ENCODE data around the gene TMEM135.

DNA sequence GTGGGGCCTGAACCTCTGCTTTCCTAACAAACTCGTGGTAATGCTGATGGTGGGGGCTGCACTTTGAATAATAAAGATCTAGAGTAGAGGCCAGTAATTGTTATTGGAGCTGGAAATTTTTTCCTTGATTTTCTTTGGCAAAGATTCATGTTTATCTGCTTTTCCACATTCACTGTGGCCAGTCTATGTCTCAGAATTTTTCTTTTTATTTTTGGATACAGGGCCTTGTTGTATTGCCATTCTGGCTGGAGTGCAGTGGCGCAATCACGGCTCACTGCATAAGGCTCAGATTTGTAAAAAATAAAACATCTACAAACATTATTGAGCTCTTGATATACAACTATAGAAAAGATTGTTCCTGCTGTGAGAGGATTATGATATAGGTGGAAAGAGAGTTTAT lies 1.6 kb downstream of the TMEM135 start:
- TF ChIP-seq CTCF (IDR thresholded peaks at IDR 0.05) (no peak), TCF7L2 (IDR thresholded peaks at IDR 0.05; ENCODE audit: low read depth, low read length) (no peak), POLR2AphosphoS5 (IDR thresholded peaks at IDR 0.05; ENCODE audit: low read depth, low read length) (no peak), SIN3A (IDR thresholded peaks at IDR 0.05; ENCODE audit: borderline replicate concordance, insufficient read depth, low read depth, low read length) (no peak)
- TF ChIP-seq, protein P1, sequence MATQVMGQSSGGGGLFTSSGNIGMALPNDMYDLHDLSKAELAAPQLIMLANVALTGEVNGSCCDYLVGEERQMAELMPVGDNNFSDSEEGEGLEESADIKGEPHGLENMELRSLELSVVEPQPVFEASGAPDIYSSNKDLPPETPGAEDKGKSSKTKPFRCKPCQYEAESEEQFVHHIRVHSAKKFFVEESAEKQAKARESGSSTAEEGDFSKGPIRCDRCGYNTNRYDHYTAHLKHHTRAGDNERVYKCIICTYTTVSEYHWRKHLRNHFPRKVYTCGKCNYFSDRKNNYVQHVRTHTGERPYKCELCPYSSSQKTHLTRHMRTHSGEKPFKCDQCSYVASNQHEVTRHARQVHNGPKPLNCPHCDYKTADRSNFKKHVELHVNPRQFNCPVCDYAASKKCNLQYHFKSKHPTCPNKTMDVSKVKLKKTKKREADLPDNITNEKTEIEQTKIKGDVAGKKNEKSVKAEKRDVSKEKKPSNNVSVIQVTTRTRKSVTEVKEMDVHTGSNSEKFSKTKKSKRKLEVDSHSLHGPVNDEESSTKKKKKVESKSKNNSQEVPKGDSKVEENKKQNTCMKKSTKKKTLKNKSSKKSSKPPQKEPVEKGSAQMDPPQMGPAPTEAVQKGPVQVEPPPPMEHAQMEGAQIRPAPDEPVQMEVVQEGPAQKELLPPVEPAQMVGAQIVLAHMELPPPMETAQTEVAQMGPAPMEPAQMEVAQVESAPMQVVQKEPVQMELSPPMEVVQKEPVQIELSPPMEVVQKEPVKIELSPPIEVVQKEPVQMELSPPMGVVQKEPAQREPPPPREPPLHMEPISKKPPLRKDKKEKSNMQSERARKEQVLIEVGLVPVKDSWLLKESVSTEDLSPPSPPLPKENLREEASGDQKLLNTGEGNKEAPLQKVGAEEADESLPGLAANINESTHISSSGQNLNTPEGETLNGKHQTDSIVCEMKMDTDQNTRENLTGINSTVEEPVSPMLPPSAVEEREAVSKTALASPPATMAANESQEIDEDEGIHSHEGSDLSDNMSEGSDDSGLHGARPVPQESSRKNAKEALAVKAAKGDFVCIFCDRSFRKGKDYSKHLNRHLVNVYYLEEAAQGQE (IDR thresholded peaks at IDR 0.05; ENCODE audit: insufficient read depth in 1 of 2, low read depth in 2 of 2, low read length in 1 of 2), result no peak
